AG09319 (cell line): ENCODE measurements around the gene FAM20C.

Experiments used
- DNase-seq: peaks from one replicate; pipeline ENCODE4 v3.0.0-alpha.2; 2010; ENCODE audit warnings: low read depth; ENCODE audit errors: extremely low read depth
- CTCF ChIP-seq: IDR thresholded peaks from 2 replicates; pipeline ENCODE4 v1.5.1; 2011; ENCODE audit warnings: low read depth, mild to moderate bottlenecking, inconsistent platforms, low read length, moderate library complexity

FAM20C gene

GRCh38 chr7:288671-289101, 96.3 kb downstream of the FAM20C start:
- no peak for DNase-seq
- TF ChIP-seq CTCF = no peak

- no peak for DNase-seq
- no peak for TF ChIP-seq CTCF
Measured at GRCh38 chr7:289209-289755, 96.9 kb downstream of the FAM20C start.

GRCh38 chr7:289756-290553, 97.6 kb downstream of the FAM20C start, which contains the start of gene FOXL3:
FOXL3 (plus strand) TSS chr7:290170; CDS start chr7:290170, 0 bp downstream.
- no peak for DNase-seq
- TF ChIP-seq CTCF = no peak

GRCh38 chr7:290554-291372, 98.4 kb downstream of the FAM20C start:
- no peak for TF ChIP-seq CTCF
- DNase-seq = no peak

- no peak for TF ChIP-seq CTCF
- no peak for DNase-seq
Measured at GRCh38 chr7:291373-292092, 99.2 kb downstream of the FAM20C start.

GRCh38 chr7:292226-292625, 99.9 kb downstream of the FAM20C start:
- no peak for TF ChIP-seq CTCF
- DNase-seq = no peak
